C4-2B (cell line): ENCODE data around the gene KCNMB3.

Experiments used
- ZFX ChIP-seq: fragments of 450-650 bp; IDR thresholded peaks from 2 replicates; pipeline ENCODE4 v1.6.1; 2017
- TF ChIP-seq, protein P1 (sequence below): fragments of 450-650 bp; conservative IDR thresholded peaks from 2 replicates; pipeline ENCODE4 v1.5.1; 2017; ENCODE audit warnings: mild to moderate bottlenecking

GRCh38 chr3:179286331-179286730 lies 35.4 kb upstream of the KCNMB3 start:
- TF ChIP-seq, protein P1, sequence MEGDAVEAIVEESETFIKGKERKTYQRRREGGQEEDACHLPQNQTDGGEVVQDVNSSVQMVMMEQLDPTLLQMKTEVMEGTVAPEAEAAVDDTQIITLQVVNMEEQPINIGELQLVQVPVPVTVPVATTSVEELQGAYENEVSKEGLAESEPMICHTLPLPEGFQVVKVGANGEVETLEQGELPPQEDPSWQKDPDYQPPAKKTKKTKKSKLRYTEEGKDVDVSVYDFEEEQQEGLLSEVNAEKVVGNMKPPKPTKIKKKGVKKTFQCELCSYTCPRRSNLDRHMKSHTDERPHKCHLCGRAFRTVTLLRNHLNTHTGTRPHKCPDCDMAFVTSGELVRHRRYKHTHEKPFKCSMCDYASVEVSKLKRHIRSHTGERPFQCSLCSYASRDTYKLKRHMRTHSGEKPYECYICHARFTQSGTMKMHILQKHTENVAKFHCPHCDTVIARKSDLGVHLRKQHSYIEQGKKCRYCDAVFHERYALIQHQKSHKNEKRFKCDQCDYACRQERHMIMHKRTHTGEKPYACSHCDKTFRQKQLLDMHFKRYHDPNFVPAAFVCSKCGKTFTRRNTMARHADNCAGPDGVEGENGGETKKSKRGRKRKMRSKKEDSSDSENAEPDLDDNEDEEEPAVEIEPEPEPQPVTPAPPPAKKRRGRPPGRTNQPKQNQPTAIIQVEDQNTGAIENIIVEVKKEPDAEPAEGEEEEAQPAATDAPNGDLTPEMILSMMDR = no peak
- TF ChIP-seq ZFX = no peak
